OCI-LY3 (cell line): Measurements from ENCODE around the gene NKX6-1.

ENCODE experiments used
- H2AFZ ChIP-seq: fragments of 200-600, 300-600 bp; shearing (Covaris generic); 2 replicates; pipeline ENCODE4 v1.6.0; 2014; ENCODE audit warnings: antibody characterized with exemption, low read depth, low read length
- H3K27ac ChIP-seq: fragments of 200-600, 300-600 bp; sonication (generic); 2 replicates; pipeline ENCODE4 v1.5.1; 2014; ENCODE audit warnings: mild to moderate bottlenecking, low read length, moderate library complexity, mixed read lengths
- H3K27me3 ChIP-seq: fragments of 200-600, 300-600 bp; sonication (generic); 2 replicates; pipeline ENCODE4 v1.6.1; 2014; ENCODE audit warnings: low read depth, low read length, mixed read lengths
- H3K36me3 ChIP-seq: fragments of 200-600, 300-600 bp; sonication (generic); replicated peaks from 2 replicates; pipeline ENCODE3; 2014; ENCODE audit warnings: low read depth, low read length, mixed read lengths
- H3K4me1 ChIP-seq: fragments of 300-600, 200-600 bp; sonication (generic); 2 replicates; pipeline ENCODE4 v1.6.1; 2014; ENCODE audit warnings: low read length, mixed read lengths
- H3K4me2 ChIP-seq: fragments of 200-600, 300-600 bp; sonication (generic); 2 replicates; pipeline ENCODE4 v1.6.1; 2014; ENCODE audit warnings: low read length, mixed read lengths
- H3K4me3 ChIP-seq: fragments of 300-600, 200-600 bp; sonication (generic); 2 replicates; pipeline ENCODE4 v1.5.1; 2014; ENCODE audit warnings: antibody characterized with exemption, mild to moderate bottlenecking, low read length, moderate library complexity
- H3K79me2 ChIP-seq: fragments of 300-600, 200-600 bp; shearing (Covaris generic); 2 replicates; pipeline ENCODE4 v1.6.1; 2014; ENCODE audit warnings: mild to moderate bottlenecking, low read length, mixed read lengths
- H3K9ac ChIP-seq: fragments of 300-600, 200-600 bp; shearing (Covaris generic); 2 replicates; pipeline ENCODE4 v1.6.0; 2014; ENCODE audit warnings: mild to moderate bottlenecking, low read length, moderate library complexity
- H3K9me3 ChIP-seq: fragments of 200-600, 300-600 bp; shearing (Covaris generic); 2 replicates; pipeline ENCODE4 v1.6.1; 2014; ENCODE audit warnings: low read length, mixed read lengths; ENCODE audit not compliant: insufficient read depth
- H4K20me1 ChIP-seq: fragments of 200-600, 300-600 bp; sonication (generic); 2 replicates; pipeline ENCODE4 v1.6.1; 2016; ENCODE audit warnings: low read length, mixed read lengths; ENCODE audit not compliant: insufficient read depth
- EZH2phosphoT487 ChIP-seq: fragments of 200-600 bp; shearing (Covaris generic); IDR thresholded peaks from 2 replicates; pipeline ENCODE4 v1.6.1; 2018; ENCODE audit warnings: antibody characterized with exemption, mixed run types, low read depth
- TF ChIP-seq, protein P1 (sequence below): fragments of 200-600, 300-600 bp; sonication (generic); IDR thresholded peaks from 2 replicates; pipeline ENCODE4 v1.5.1; 2014; ENCODE audit warnings: antibody characterized with exemption, low read length, low read depth

NKX6-1 gene

GRCh38 chr4:84507941-84508340 lies 8.8 kb upstream of the NKX6-1 start:
- H3K27ac ChIP-seq, result no peak overlapping the region
- TF ChIP-seq EZH2phosphoT487, result no peak
- TF ChIP-seq, protein P1, sequence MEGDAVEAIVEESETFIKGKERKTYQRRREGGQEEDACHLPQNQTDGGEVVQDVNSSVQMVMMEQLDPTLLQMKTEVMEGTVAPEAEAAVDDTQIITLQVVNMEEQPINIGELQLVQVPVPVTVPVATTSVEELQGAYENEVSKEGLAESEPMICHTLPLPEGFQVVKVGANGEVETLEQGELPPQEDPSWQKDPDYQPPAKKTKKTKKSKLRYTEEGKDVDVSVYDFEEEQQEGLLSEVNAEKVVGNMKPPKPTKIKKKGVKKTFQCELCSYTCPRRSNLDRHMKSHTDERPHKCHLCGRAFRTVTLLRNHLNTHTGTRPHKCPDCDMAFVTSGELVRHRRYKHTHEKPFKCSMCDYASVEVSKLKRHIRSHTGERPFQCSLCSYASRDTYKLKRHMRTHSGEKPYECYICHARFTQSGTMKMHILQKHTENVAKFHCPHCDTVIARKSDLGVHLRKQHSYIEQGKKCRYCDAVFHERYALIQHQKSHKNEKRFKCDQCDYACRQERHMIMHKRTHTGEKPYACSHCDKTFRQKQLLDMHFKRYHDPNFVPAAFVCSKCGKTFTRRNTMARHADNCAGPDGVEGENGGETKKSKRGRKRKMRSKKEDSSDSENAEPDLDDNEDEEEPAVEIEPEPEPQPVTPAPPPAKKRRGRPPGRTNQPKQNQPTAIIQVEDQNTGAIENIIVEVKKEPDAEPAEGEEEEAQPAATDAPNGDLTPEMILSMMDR, result no peak
- no peaks in the 10 kb centered on the region for H3K9me3 ChIP-seq
- H3K36me3 ChIP-seq, result no peaks in the 10 kb centered on the region
- no peak overlapping the region for H3K4me3 ChIP-seq
- no peaks in the 10 kb centered on the region for H3K79me2 ChIP-seq
- no peaks in the 10 kb centered on the region for H4K20me1 ChIP-seq
- no peaks in the 10 kb centered on the region; the same call in 1 of the 2 replicates for H3K27me3 ChIP-seq
- H3K9ac ChIP-seq, result no peak overlapping the region
- no peak overlapping the region for H2AFZ ChIP-seq
- no peak overlapping the region for H3K4me2 ChIP-seq
- H3K4me1 ChIP-seq, result peaks cover 9% of the 10 kb centered on the region; the same call in 1 of the 2 replicates

- Histone ChIP-seq H3K4me2 (no peak overlapping the region), H3K9me3 (no peaks in the 10 kb centered on the region), H3K27ac (no peak overlapping the region), H3K27me3 (no peaks in the 10 kb centered on the region; the same call in 1 of the 2 replicates), H4K20me1 (no peaks in the 10 kb centered on the region), H3K36me3 (no peaks in the 10 kb centered on the region), H3K79me2 (no peaks in the 10 kb centered on the region), H2AFZ (no peak overlapping the region), H3K4me1 (0 out of 2 replicates have a peak, but pooled peaks cover 2% of the 10 kb centered on the region), H3K9ac (no peak overlapping the region), H3K4me3 (no peak overlapping the region)
- no peak for TF ChIP-seq EZH2phosphoT487
- TF ChIP-seq, protein P1, result no peak
Observed at GRCh38 chr4:84504821-84505220, 5.7 kb upstream of the NKX6-1 start.

- Histone ChIP-seq H3K27me3 (no peaks in the 10 kb centered on the region; the same call in 1 of the 2 replicates), H3K4me1 (no peaks in the 10 kb centered on the region), H3K79me2 (no peaks in the 10 kb centered on the region), H3K9ac (no peak overlapping the region), H3K4me2 (peak overlapping the region; percentile 69), H3K36me3 (no peaks in the 10 kb centered on the region), H4K20me1 (no peaks in the 10 kb centered on the region), H3K9me3 (no peaks in the 10 kb centered on the region), H2AFZ (no peak overlapping the region; the same call in 1 of the 2 replicates), H3K27ac (no peak overlapping the region), H3K4me3 (0 out of 2 replicates have a peak overlapping the region, but pooled peaks have one; percentile 29)
- TF ChIP-seq, protein P1, result peak; percentile 82
- TF ChIP-seq EZH2phosphoT487, result no peak
Observed at GRCh38 chr4:84503495-84504437, 4.7 kb upstream of the NKX6-1 start.

GRCh38 chr4:84502955-84503373 lies 3.9 kb upstream of the NKX6-1 start:
- TF ChIP-seq, protein P1, result no peak
- TF ChIP-seq EZH2phosphoT487, result no peak
- H3K79me2 ChIP-seq, result no peaks in the 10 kb centered on the region
- no peak overlapping the region for H3K9ac ChIP-seq
- H4K20me1 ChIP-seq, result no peaks in the 10 kb centered on the region
- no peaks in the 10 kb centered on the region for H3K36me3 ChIP-seq
- H3K4me3 ChIP-seq, result no peak overlapping the region
- H2AFZ ChIP-seq, result no peak overlapping the region
- no peaks in the 10 kb centered on the region; the same call in 1 of the 2 replicates for H3K27me3 ChIP-seq
- H3K4me2 ChIP-seq, result no peak overlapping the region
- no peak overlapping the region for H3K27ac ChIP-seq
- no peaks in the 10 kb centered on the region for H3K9me3 ChIP-seq
- no peaks in the 10 kb centered on the region for H3K4me1 ChIP-seq
